Ascending aorta (tissue), 2 donors: ENCODE measurements around the gene BBS4. TPM values are rescaled to one million over a fixed set of nuclear protein-coding genes. Genes with fewer than 3 reads are reported as not detected.

Experiments used
- DNase-seq, 2 donors: peaks; one replicate each; pipeline ENCODE4 v3.0.0-alpha.2; 2019; ENCODE audit warnings: low spot score in 2 of 2
- H3K27ac ChIP-seq, 2 donors: fragments of 200-600 bp; sonication (generic); one replicate each; pipeline ENCODE4 v1.5.1; 2016 to 2017; ENCODE audit warnings: mild to moderate bottlenecking in 1 of 2
- H3K27me3 ChIP-seq: fragments of 200-600 bp; sonication (generic); one replicate; pipeline ENCODE4 v1.5.1; 2017
- H3K36me3 ChIP-seq, 2 donors: fragments of 200-600 bp; sonication (generic); one replicate each; pipeline ENCODE4 v1.5.1; 2016
- H3K4me1 ChIP-seq, 2 donors: fragments of 200-600 bp; sonication (generic); one replicate each; pipeline ENCODE4 v1.5.1; 2016 to 2017; ENCODE audit warnings: mild to moderate bottlenecking in 1 of 2
- H3K4me3 ChIP-seq, 2 donors: fragments of 200-600 bp; sonication (generic); one replicate each; pipeline ENCODE4 v1.5.1; 2016 to 2017; ENCODE audit warnings: mild to moderate bottlenecking in 1 of 2
- H3K9me3 ChIP-seq, 2 donors: fragments of 200-600 bp; sonication (generic); one replicate each; pipeline ENCODE4 v1.5.1; 2016
- CTCF ChIP-seq, 3 experiments: fragments of 200-600 bp in 2 of 3; fragments of 450-650 bp in 1 of 3; sonication (generic) in 2 of 3; IDR thresholded peaks; one replicate each; pipeline ENCODE4 v1.5.1; 2016 to 2019; ENCODE audit warnings: antibody characterized with exemption in 3 of 3, mild to moderate bottlenecking in 1 of 3, moderate library complexity in 1 of 3
- intact Hi-C: fragments of 100-400 bp; cut with DNase I; formaldehyde crosslinking; loops from one replicate; pipeline ENCODE4 v1.15.1; 2023
- total RNA-seq: library from RNA; depleted of rRNA; stranded (reverse); fragments of >200 nt; gene quantifications from one replicate; pipeline ENCODE4 v1.1.0, GENCODE V29; 2016

Gene BBS4
- total RNA-seq, 1 donor from 2014 or later, result 9.9 TPM

- Histone ChIP-seq H3K9me3 (no peaks in the 10 kb centered on the region), H3K27me3 (no peaks in the 10 kb centered on the region), H3K36me3 (no peaks in the 10 kb centered on the region), H3K4me3 (no peak overlapping the region), H3K4me1 (peaks cover 0 to 11% of the 10 kb centered on the region in 2 donors), H3K27ac (no peak overlapping the region)
- DNase-seq, result no peak
- intact Hi-C loops, result loop anchor here (10.0 kb wide), 3 partner anchors 313 to 847 kb away; partner anchors contain the start of genes ARIH1 and NPTN
- TF ChIP-seq CTCF (IDR thresholded peaks at IDR 0.05), result no peak
Measured at GRCh38 chr15:72787526-72787925, 101.5 kb downstream of the BBS4 start.

Other genes with a start within 250 kb of the BBS4 start
- gene ARIH1, start 211.9 kb upstream of the BBS4 start, total RNA-seq, result 109 TPM
- not detected for gene GOLGA6B, start 31.5 kb upstream of the BBS4 start, total RNA-seq
- gene HIGD2B, start within 50 bp of the BBS4 start, total RNA-seq, result not detected
- gene ADPGK, start 97.6 kb downstream of the BBS4 start, total RNA-seq, result 24.8 TPM